Adipocyte (in vitro differentiated cells): ENCODE measurements around the gene TMED4.
A peak's percentile ranks its signal among the peaks of the same experiment; 100 is the strongest.
"Not testable (repeated sequence)": the region's sequence is repeated elsewhere in the genome, so short reads cannot be mapped to it uniquely, and the experiment has no call there.

Experiments used
- DNase-seq: peaks from one replicate; pipeline ENCODE4 v3.0.0-alpha.2; 2015; ENCODE audit warnings: low read depth
- H3K27me3 ChIP-seq: replicated peaks from 2 replicates; pipeline ENCODE4 v1.7.0; 2013; ENCODE audit warnings: mild to moderate bottlenecking, low read length, moderate library complexity; ENCODE audit not compliant: control insufficient read depth, insufficient read depth
- H3K36me3 ChIP-seq: 2 replicates; pipeline ENCODE4 v1.7.0; 2013; ENCODE audit warnings: low read length, mild to moderate bottlenecking, moderate library complexity; ENCODE audit not compliant: control insufficient read depth, insufficient read depth, severe bottlenecking
- H3K4me1 ChIP-seq: 2 replicates; pipeline ENCODE4 v1.7.0; 2013; ENCODE audit warnings: mild to moderate bottlenecking, low read length, moderate library complexity; ENCODE audit not compliant: control insufficient read depth, insufficient read depth
- H3K4me3 ChIP-seq: 2 replicates; pipeline ENCODE4 v1.7.0; 2013; ENCODE audit warnings: mild to moderate bottlenecking, low read length, moderate library complexity
- H3K9ac ChIP-seq: 2 replicates; pipeline ENCODE4 v1.7.0; 2013; ENCODE audit warnings: mild to moderate bottlenecking, low read length, moderate library complexity
- H3K9me3 ChIP-seq: 2 replicates; pipeline ENCODE4 v1.7.0; 2013; ENCODE audit warnings: mild to moderate bottlenecking, low read length, moderate library complexity; ENCODE audit not compliant: control insufficient read depth

TMED4 gene

GRCh38 chr7:44606341-44607140 is 24.5 kb upstream of the TMED4 start, which contains the start of gene OGDH:
Gene OGDH, plus strand, starts transcription at chr7:44606627. Its CDS starts 17,717 bp downstream, at chr7:44624344.
- peaks cover 3% of the 10 kb centered on the region for H3K36me3 ChIP-seq
- H3K9me3 ChIP-seq: no peaks in the 10 kb centered on the region
- peak; percentile 99 for DNase-seq
- H3K27me3 ChIP-seq: no peaks in the 10 kb centered on the region
- peak within 1 kb of the TSS; percentile 92 for H3K9ac ChIP-seq
- peaks cover 13% of the 10 kb centered on the region for H3K4me1 ChIP-seq
- H3K4me3 ChIP-seq: peak within 1 kb of the TSS; percentile 92

GRCh38 chr7:44604941-44605340 is 22.9 kb upstream of the TMED4 start:
- Histone ChIP-seq H3K4me1 (peaks cover 13% of the 10 kb centered on the region), H3K9me3 (no peaks in the 10 kb centered on the region), H3K9ac (no peak overlapping the region), H3K27me3 (no peaks in the 10 kb centered on the region), H3K36me3 (peaks cover 3% of the 10 kb centered on the region), H3K4me3 (no peak overlapping the region)
- DNase-seq: no peak

- peaks cover 4% of the 10 kb centered on the region for H3K4me1 ChIP-seq
- no peaks in the 10 kb centered on the region for H3K9me3 ChIP-seq
- H3K9ac ChIP-seq: no peak overlapping the region
- H3K4me3 ChIP-seq: no peak overlapping the region
- no peaks in the 10 kb centered on the region for H3K27me3 ChIP-seq
- no peak for DNase-seq
- H3K36me3 ChIP-seq: peaks cover 3% of the 10 kb centered on the region
Measured at GRCh38 chr7:44603193-44603592, 21.2 kb upstream of the TMED4 start.

DNA sequence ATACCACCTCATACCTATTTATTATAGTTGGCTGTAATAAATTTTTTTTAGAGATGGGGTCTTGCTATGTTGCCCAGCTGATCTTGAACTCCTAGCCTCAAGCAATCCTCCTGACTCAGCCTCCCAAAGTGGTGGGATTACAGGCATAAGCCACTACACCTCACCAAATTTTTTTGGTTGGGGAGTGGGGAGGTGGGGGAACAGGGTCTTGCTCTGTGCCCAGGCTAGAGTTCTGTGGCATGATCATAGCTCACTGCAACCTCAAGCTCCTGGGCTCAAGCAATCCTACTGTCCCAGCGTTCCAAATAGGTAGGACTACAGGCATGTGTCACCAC is 20.5 kb upstream of the TMED4 start:
- no peaks in the 10 kb centered on the region for H3K9me3 ChIP-seq
- H3K9ac ChIP-seq: no peak overlapping the region
- no peaks in the 10 kb centered on the region for H3K27me3 ChIP-seq
- H3K4me1 ChIP-seq: peaks cover 4% of the 10 kb centered on the region
- H3K36me3 ChIP-seq: no peaks in the 10 kb centered on the region
- H3K4me3 ChIP-seq: no peak overlapping the region
- DNase-seq: no peak

DNA sequence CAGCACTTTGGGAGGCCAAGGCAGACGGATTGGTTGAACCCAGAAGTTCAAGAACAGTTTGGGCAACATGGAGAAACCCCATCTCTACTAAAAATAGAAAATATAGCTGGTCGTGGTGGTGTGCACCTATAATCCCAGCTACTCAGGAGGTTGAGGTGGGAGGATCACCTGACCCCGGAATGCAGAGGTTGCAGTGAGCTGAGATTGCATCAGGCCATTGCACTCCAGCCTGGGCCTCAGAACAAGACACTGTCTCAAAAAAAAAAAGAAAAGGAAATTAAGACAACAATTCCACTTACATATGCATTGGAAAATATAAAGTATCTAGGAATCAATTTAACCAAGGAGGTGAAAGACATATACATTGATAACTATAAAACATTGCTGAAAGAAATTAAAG is 17.2 kb upstream of the TMED4 start:
- H3K4me3 ChIP-seq: no peak overlapping the region
- H3K9me3 ChIP-seq: no peaks in the 10 kb centered on the region
- H3K27me3 ChIP-seq: no peaks in the 10 kb centered on the region
- DNase-seq: no peak
- H3K9ac ChIP-seq: no peak overlapping the region
- H3K36me3 ChIP-seq: no peaks in the 10 kb centered on the region
- peaks cover 7% of the 10 kb centered on the region for H3K4me1 ChIP-seq

DNA sequence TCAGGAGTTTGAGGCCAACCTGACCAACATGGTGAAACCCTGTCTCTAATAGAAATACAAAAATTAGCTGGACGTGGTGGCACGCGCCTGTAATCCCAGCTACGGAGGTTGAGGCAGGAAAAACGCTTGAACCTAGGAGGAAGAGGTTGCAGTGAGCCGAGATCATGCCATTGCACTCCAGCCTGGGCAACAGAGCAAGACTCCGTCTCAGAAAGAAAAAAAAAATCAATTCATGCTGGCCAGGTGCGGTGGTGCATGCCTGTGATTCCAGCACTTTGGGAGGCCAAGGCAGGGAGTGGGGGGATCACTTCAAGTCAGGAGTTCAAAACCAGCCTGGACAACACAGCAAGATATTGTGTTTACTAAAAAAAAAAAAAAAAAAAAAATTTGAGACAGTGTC is 15.2 kb upstream of the TMED4 start:
- not testable (repeated sequence) for H3K27me3 ChIP-seq, DNase-seq, H3K4me3 ChIP-seq, H3K4me1 ChIP-seq, H3K9ac ChIP-seq, H3K9me3 ChIP-seq, H3K36me3 ChIP-seq

GRCh38 chr7:44595934-44596635 is 14.1 kb upstream of the TMED4 start:
- no peaks in the 10 kb centered on the region for H3K36me3 ChIP-seq
- peaks cover 7% of the 10 kb centered on the region for H3K4me1 ChIP-seq
- peak; percentile 19 for DNase-seq
- no peak overlapping the region for H3K4me3 ChIP-seq
- no peak overlapping the region for H3K9ac ChIP-seq
- H3K9me3 ChIP-seq: no peaks in the 10 kb centered on the region
- no peaks in the 10 kb centered on the region for H3K27me3 ChIP-seq

- H3K36me3 ChIP-seq: no peaks in the 10 kb centered on the region
- no peak for DNase-seq
- no peaks in the 10 kb centered on the region for H3K27me3 ChIP-seq
- no peak overlapping the region for H3K9ac ChIP-seq
- H3K9me3 ChIP-seq: no peaks in the 10 kb centered on the region
- peaks cover 4% of the 10 kb centered on the region for H3K4me1 ChIP-seq
- H3K4me3 ChIP-seq: no peak overlapping the region
Measured at GRCh38 chr7:44590910-44591309, 8.9 kb upstream of the TMED4 start.

GRCh38 chr7:44587843-44588711 is 6.0 kb upstream of the TMED4 start:
- Histone ChIP-seq H3K27me3 (no peaks in the 10 kb centered on the region), H3K36me3 (no peaks in the 10 kb centered on the region), H3K4me1 (peaks cover 3% of the 10 kb centered on the region), H3K9ac (no peak overlapping the region), H3K9me3 (no peaks in the 10 kb centered on the region), H3K4me3 (no peak overlapping the region)
- DNase-seq: peak; percentile 89

- Histone ChIP-seq H3K4me3 (peak overlapping the region; percentile 95), H3K36me3 (peaks cover 17% of the 10 kb centered on the region)
Measured at GRCh38 chr7:44583146-44583865, 1.3 kb upstream of the TMED4 start.

More at GRCh38 chr7:44583146-44583865, 1.3 kb upstream of the TMED4 start:
- Histone ChIP-seq H3K9ac (peak overlapping the region; percentile 96), H3K9me3 (no peaks in the 10 kb centered on the region), H3K4me1 (peaks cover 13% of the 10 kb centered on the region), H3K27me3 (no peaks in the 10 kb centered on the region)
- no peak for DNase-seq
